GM23248 (cell line): ENCODE measurements around the gene CCDC27. TPM values are rescaled to one million over a fixed set of nuclear protein-coding genes. Genes with fewer than 3 reads are reported as not detected.

Experiments
- DNase-seq: peaks from one replicate; pipeline ENCODE4 v3.0.0-alpha.2; 2015
- H2AFZ ChIP-seq: fragments of 200-600 bp; sonication (generic); 2 replicates; pipeline ENCODE4 v1.6.1; 2016; ENCODE audit warnings: antibody characterized with exemption
- H3F3A ChIP-seq: fragments of 200-600 bp; sonication (generic); 2 replicates; pipeline ENCODE4 v1.6.1; 2016; ENCODE audit warnings: mild to moderate bottlenecking, antibody characterized with exemption, mixed run types; ENCODE audit not compliant: insufficient read depth
- H3K27ac ChIP-seq: fragments of 200-600 bp; sonication (generic); 2 replicates; pipeline ENCODE4 v1.5.1; 2016; ENCODE audit warnings: mild to moderate bottlenecking
- H3K27me3 ChIP-seq: fragments of 200-600 bp; sonication (generic); replicated peaks from 2 replicates; pipeline ENCODE4 v1.6.1; 2016; ENCODE audit warnings: mild to moderate bottlenecking; ENCODE audit not compliant: insufficient read depth
- H3K36me3 ChIP-seq: fragments of 200-600 bp; sonication (generic); 2 replicates; pipeline ENCODE4 v1.6.1; 2016; ENCODE audit warnings: low read depth, mild to moderate bottlenecking
- H3K4me1 ChIP-seq: fragments of 200-600 bp; sonication (generic); 2 replicates; pipeline ENCODE4 v1.6.1; 2016; ENCODE audit warnings: mild to moderate bottlenecking; ENCODE audit not compliant: insufficient read depth
- H3K4me2 ChIP-seq: fragments of 200-600 bp; sonication (generic); one replicate; pipeline ENCODE4 v1.6.1; 2016; ENCODE audit warnings: mild to moderate bottlenecking; ENCODE audit not compliant: unreplicated experiment
- H3K4me3 ChIP-seq: fragments of 200-600 bp; sonication (generic); 2 replicates; pipeline ENCODE4 v1.5.1; 2016; ENCODE audit warnings: mild to moderate bottlenecking
- H3K79me2 ChIP-seq: fragments of 200-600 bp; sonication (generic); 2 replicates; pipeline ENCODE4 v1.6.1; 2016; ENCODE audit warnings: mild to moderate bottlenecking; ENCODE audit not compliant: insufficient read depth
- H3K9ac ChIP-seq: fragments of 200-600 bp; sonication (generic); 2 replicates; pipeline ENCODE4 v1.6.1; 2016; ENCODE audit warnings: mild to moderate bottlenecking
- H3K9me2 ChIP-seq: fragments of 200-600 bp; sonication (generic); 2 replicates; pipeline ENCODE4 v1.6.1; 2016; ENCODE audit warnings: mixed run types, mild to moderate bottlenecking, moderate library complexity; ENCODE audit not compliant: insufficient read depth
- H3K9me3 ChIP-seq: fragments of 200-600 bp; sonication (generic); one replicate; pipeline ENCODE4 v1.6.1; 2017; ENCODE audit warnings: low read depth
- H4K20me1 ChIP-seq: fragments of 200-600 bp; sonication (generic); 2 replicates; pipeline ENCODE4 v1.6.0; 2016; ENCODE audit not compliant: insufficient read depth
- EZH2 ChIP-seq: fragments of 200-600 bp; sonication (generic); IDR thresholded peaks from 2 replicates; pipeline ENCODE4 v1.6.1; 2018; ENCODE audit warnings: antibody characterized with exemption, mild to moderate bottlenecking; ENCODE audit not compliant: insufficient read depth, poor library complexity, severe bottlenecking
- EZH2phosphoT487 ChIP-seq: fragments of 200-600 bp; sonication (generic); IDR thresholded peaks from 2 replicates; pipeline ENCODE4 v1.6.1; 2018; ENCODE audit warnings: antibody characterized with exemption, moderate library complexity, mild to moderate bottlenecking, low read depth; ENCODE audit not compliant: insufficient read depth
- WGBS, 2 experiments: methylation state at CpG; one replicate each; pipeline ENCODE4 v1.1.6; 2015 to 2017; ENCODE audit warnings: low lambda C conversion rate in 2 of 2, low coverage in 1 of 2; ENCODE audit errors: missing lambda C conversion rate in 2 of 2; 5-methylcytosine and 5-hydroxymethylcytosine counted together
- in situ Hi-C: fragments of 300-500 bp; cut with MboI; formaldehyde crosslinking; loops from 2 replicates; pipeline ENCODE4 v1.15.0; 2020
- polyA plus RNA-seq: library from polyadenylated mRNA; unstranded; fragments of >200 nt; fragmentation: Nextera tagmentation; extraction: Ambion mirVana; gene quantifications from 2 replicates; pipeline ENCODE4 v1.2.1, GENCODE V29; 2016
- total RNA-seq: library from RNA; depleted of rRNA; stranded (reverse); fragments of >200 nt; shearing (Covaris generic); gene quantifications from 2 replicates; pipeline ENCODE4 v1.2.3, GENCODE V29; 2014

CCDC27 gene
- total and polyA plus RNA-seq, 2 experiments from 2014 or later = not detected

DNA sequence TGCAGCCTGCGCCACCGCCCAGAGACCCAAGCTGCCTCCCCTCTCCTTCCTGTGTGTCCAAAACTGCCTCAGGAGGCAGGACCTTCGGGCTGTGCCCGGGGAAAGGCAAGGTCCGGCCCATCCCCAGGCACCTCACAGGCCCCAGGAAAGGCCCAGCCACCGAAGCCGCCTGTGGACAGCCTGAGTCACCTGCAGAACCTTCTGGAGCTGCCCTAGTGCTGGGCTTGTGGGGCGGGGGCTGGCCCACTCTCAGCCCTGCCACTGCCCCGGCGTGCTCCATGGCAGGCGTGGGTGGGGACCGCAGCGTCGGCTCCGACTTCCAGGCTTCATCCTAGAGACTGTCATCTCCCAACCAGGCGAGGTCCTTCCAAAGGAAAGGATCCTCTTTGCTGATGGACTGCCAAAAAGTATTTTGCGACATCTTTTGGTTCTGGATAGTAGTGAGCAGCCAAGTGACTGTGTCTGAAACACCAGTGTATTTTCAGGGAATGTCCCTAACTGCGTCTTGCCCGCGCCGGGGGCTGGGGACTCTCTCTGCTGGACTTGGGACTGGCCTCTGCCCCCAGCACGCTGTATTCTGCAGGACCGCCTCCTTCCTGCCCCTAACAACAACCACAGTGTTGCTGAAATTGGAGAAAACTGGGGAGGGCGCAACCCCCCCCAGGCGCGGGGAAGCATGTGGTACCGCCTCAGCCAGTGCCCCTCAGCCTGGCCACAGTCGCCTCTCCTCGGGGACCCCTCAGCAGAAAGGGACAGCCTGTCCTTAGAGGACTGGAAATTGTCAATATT is 19.0 kb upstream of the CCDC27 start:
- in situ Hi-C loops = no loop called here

GRCh38 chr1:3733883-3734589 is 18.2 kb upstream of the CCDC27 start:
- no peak overlapping the region for H3K4me3 ChIP-seq
- no peaks in the 10 kb centered on the region for H3K27me3 ChIP-seq
- H3K36me3 ChIP-seq = no peaks in the 10 kb centered on the region
- no peaks in the 10 kb centered on the region for H4K20me1 ChIP-seq
- H3K27ac ChIP-seq = no peak overlapping the region
- H3K4me2 ChIP-seq = no peak overlapping the region
- no peaks in the 10 kb centered on the region for H3K9me3 ChIP-seq
- 86 to 92% methylated on average over 17 of the region's 17 CpGs for WGBS, 2 experiments
- H3K79me2 ChIP-seq = no peaks in the 10 kb centered on the region
- no peak overlapping the region for H2AFZ ChIP-seq
- TF ChIP-seq EZH2phosphoT487 (no peak), EZH2 (no peak)
- H3F3A ChIP-seq = no peaks in the 10 kb centered on the region
- in situ Hi-C loops = no loop called here
- no peaks in the 10 kb centered on the region for H3K9me2 ChIP-seq
- no peak overlapping the region for H3K9ac ChIP-seq
- peaks cover 7% of the 10 kb centered on the region; the same call in 1 of the 2 replicates for H3K4me1 ChIP-seq
- DNase-seq = no peak

More for the DNA sequence above, 19.0 kb upstream of the CCDC27 start:
- Histone ChIP-seq H3K4me2 (peak overlapping the region; percentile 12), H3K36me3 (no peaks in the 10 kb centered on the region), H3K4me1 (peaks cover 7% of the 10 kb centered on the region; the same call in 1 of the 2 replicates), H3K27me3 (no peaks in the 10 kb centered on the region), H3K27ac (no peak overlapping the region), H3F3A (no peaks in the 10 kb centered on the region), H3K9ac (peak overlapping the region; percentile 32), H3K79me2 (no peaks in the 10 kb centered on the region), H4K20me1 (no peaks in the 10 kb centered on the region), H3K9me2 (no peaks in the 10 kb centered on the region), H2AFZ (peak overlapping the region; percentile 69), H3K4me3 (no peak overlapping the region), H3K9me3 (no peaks in the 10 kb centered on the region)
- TF ChIP-seq EZH2phosphoT487 (no peak), EZH2 (no peak)
- DNase-seq = no peak
- WGBS, 2 experiments = 48 to 50% methylated on average over 29 of the region's 29 CpGs

DNA sequence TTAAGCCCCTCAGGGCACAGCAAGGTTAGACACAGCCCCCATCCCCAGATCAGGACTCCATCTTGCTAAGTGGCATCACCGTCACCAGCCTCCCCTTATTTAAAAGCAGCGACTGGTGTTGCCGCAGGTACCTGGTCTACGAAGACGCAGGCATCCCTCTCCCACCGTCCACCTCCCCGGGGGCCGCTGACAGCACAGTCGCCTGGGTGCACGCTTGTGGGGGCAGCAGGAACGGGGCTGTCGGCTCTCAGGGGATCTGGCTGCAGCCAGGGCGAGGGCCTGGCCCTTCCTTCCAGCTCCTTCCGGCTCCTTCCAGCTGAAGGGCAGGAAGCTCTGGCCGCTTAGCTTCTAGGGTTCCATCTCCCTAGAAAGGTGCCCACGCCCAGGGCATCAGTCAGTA is 17.6 kb upstream of the CCDC27 start:
- Histone ChIP-seq H2AFZ (no peak overlapping the region), H4K20me1 (no peaks in the 10 kb centered on the region), H3K4me1 (peaks cover 7% of the 10 kb centered on the region; the same call in 1 of the 2 replicates), H3K79me2 (no peaks in the 10 kb centered on the region), H3K9me3 (no peaks in the 10 kb centered on the region), H3K9ac (no peak overlapping the region), H3K9me2 (no peaks in the 10 kb centered on the region), H3K4me3 (no peak overlapping the region), H3F3A (no peaks in the 10 kb centered on the region), H3K27ac (no peak overlapping the region), H3K36me3 (no peaks in the 10 kb centered on the region), H3K4me2 (no peak overlapping the region), H3K27me3 (no peaks in the 10 kb centered on the region)
- DNase-seq = no peak
- 94 to 96% methylated on average over 15 to 16 of the region's 16 CpGs for whole genome bisulfite sequencing, 2 experiments
- no peak for TF ChIP-seq EZH2phosphoT487
- no peak for TF ChIP-seq EZH2
- in situ Hi-C loops = no loop called here

GRCh38 chr1:3735027-3735681 is 17.1 kb upstream of the CCDC27 start:
- Histone ChIP-seq H3K4me1 (peaks cover 7% of the 10 kb centered on the region; the same call in 1 of the 2 replicates), H3K27me3 (no peaks in the 10 kb centered on the region), H3K79me2 (no peaks in the 10 kb centered on the region), H3K36me3 (no peaks in the 10 kb centered on the region), H3K9me3 (no peaks in the 10 kb centered on the region), H3K4me2 (no peak overlapping the region), H4K20me1 (no peaks in the 10 kb centered on the region), H3K27ac (no peak overlapping the region), H3K4me3 (no peak overlapping the region), H2AFZ (no peak overlapping the region), H3K9me2 (no peaks in the 10 kb centered on the region), H3K9ac (no peak overlapping the region), H3F3A (no peaks in the 10 kb centered on the region)
- no peak for TF ChIP-seq EZH2
- TF ChIP-seq EZH2phosphoT487 = no peak
- in situ Hi-C loops = no loop called here
- 70 to 84% methylated on average over 10 to 12 of the region's 12 CpGs for WGBS, 2 experiments
- no peak for DNase-seq
